Forelimb muscle (tissue), 1 donor: ENCODE results near the gene DLGAP1. TPM values are rescaled to one million over a fixed set of nuclear protein-coding genes. Genes with fewer than 3 reads are reported as not detected.

Source experiments
- DNase-seq: peaks from one replicate; pipeline ENCODE4 v3.0.0-alpha.2; 2013; ENCODE audit warnings: low read depth
- polyA plus RNA-seq: library from polyadenylated mRNA; unstranded; fragments of 120-200 nt; gene quantifications from one replicate; pipeline ENCODE4 v1.2.1, GENCODE V29; 2013; ENCODE audit not compliant: insufficient read length

Gene DLGAP1
- polyA plus RNA-seq, 1 donor, result 1.9 TPM

DNA sequence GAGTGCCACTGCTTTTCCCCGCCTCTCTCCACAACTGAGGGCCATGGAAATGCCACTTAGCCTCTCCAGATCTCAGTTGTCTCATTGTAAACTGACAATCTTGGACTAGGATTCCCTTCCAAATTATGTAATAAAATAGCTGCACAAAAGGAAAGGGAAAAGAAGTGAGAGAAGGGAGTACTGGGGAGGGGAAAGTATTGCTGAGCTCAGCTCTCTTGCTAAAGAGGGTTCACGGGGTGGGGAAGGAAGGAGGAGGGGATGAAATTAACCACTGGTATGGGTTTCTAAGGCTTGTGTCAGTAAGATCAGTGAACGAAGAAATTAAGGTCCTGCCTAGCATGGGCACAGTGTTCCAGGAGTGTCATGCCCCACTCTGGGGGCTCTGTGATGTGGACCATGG lies 587.9 kb downstream of the DLGAP1 start:
- no peak for DNase-seq

DNA sequence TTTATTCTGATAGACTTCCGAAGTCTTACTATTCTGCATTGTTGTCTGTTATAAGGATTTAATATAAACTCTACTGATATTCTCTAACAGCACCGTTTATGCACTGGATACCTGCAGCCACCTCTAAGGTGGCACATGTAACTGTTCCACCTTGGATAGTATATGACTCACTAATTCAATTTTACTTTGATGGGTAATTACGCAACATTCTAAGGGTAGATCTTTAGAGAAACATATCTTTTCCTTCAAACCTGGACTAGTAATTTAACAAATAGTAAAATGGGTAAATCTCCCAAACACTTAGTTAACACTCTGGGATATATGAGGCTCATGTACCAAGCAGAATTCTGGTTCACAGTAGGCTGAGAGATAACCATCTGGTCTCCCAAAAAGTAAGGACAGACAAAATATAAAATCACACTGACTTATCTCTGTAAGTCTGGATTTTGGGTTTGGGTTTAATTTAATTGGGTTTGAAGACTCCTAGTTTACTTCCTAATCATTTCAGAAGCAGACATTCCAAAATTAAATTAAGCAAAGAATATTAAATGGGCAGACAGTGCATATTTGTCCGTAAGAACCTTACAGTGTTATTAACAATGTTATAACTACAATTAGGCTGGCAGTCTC lies 590.3 kb downstream of the DLGAP1 start:
- DNase-seq, result no peak

DNA sequence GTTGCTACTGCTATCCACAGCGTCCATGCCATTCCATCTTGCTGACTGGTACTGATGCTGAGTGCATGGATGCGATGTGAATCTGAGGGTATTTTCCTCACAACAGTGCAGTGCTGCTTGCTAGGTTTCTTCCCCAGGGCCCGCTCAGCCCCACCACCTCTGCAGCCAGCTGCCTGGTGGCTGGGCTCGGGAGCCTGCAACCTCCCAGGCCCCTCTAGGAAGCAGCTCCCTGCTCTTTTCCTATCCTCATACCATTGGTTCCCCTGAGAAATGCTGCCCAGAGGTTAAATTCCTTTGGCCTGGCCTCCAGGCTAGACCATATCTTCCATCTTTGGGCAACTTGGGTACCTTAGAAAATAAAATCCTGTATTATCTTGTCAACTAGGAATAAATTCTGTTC lies 591.5 kb downstream of the DLGAP1 start:
- no peak for DNase-seq

DNA sequence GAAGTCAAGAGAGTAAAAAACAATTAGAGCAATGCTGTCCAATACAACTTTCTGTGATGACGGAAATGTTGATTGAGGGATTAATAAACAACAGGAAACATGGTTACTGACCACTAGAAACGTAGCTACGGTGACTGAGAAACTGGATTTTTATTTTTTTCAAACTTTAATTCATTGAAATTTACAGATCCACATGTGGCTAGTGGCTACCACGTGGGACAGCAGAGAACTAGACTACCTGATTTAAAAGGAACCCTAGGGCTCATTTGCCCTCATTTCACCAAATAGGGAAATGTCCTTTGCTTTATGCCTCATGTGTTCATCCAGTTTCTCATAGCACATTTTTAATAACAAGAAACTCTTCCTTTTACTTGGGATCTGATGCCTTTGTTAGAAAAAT lies 592.1 kb downstream of the DLGAP1 start:
- DNase-seq, result no peak

DNA sequence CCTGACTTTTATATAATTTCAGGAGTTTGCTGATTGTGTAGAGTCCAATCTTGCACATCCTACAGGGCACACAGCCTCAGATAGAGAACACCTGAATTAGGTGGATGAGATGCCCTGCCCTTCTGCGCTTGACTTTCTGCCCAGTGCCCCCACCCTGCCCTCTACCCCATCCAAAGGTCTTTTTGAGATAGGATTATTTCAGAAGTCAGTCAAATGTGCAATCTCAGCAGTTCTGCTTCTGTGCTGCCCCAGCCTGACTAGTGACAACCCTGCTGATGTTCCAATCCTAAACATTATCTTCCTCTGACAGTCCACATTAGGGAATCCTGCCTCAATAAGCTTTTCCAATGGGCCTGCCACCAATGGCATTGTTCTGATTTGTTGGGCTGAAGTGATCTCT lies 593.6 kb downstream of the DLGAP1 start:
- DNase-seq, result no peak

DNA sequence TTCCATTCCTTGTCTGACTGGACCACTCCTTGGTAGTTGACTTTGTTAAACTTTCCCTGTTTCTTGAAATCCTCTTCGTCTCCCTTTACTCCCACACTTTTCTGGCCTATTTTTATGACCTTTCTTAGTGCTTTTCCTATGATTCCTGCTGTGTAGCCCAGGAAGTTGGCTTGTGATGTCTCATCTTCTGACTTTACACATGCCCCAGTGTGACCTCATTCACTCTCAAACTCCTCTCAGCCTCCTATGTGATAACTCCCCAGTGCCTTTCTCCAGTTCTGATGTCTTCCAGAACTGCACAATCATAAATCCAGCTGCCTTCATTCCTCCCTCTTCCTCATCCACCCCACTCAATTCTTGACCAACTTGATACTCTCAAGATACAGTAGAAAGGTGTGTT lies 597.6 kb downstream of the DLGAP1 start:
- DNase-seq, result no peak

DNA sequence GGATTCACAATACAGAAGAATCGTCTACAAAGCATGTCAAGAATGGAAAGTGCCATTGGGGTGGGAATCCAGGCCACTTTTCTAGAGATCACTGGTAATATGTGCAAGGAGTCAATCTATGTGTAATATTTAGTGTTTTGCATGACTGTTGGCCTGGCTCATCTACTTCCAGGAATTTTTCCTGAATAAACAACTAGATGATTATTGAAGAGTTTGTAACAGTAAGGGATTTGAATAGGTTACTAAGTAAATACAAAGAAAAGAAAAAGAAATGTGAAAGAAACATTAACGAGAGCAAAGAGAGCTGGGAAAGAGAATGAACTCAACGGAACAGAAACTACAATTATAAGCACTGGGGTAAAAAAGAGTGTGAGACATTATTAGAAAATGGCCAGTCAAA lies 599.1 kb downstream of the DLGAP1 start:
- DNase-seq, result no peak

DNA sequence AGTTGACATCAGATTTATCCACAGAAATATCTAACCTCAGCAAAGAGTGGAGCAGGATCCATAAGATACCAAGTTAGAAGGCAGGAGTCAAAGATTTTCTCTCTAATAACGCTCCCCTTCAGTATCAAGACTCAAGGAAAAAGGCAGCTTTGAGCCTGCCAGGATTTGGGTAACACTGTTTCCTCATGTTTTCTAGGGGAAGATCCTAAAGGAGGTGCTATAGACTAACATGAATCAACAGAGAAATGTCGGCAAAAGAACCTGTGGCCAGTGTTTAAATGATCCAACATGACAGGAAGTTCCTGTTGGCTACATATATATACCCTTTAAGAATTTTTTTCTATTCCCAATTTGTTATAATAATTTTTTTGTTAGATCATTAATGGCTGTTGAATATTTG lies 602.8 kb downstream of the DLGAP1 start:
- no peak for DNase-seq

DNA sequence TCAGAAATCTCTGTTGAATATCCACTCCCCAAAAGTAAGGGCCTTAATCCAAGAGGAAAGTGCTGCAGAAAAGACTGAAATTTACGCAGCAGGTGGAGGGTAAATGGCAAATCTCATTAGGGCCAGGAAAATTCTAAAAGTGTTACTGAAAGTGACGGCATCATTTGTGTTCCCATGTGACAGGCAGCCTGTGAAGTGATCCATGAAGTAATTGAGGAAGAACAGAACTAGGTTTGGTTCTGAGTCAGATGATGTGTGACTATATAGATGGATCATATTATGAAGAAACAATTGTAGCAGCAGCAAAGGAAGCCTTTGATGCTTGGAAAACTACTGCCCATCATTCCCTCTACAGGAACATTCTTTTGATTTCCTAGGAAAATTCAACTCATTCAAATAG lies 603.9 kb downstream of the DLGAP1 start:
- no peak for DNase-seq

DNA sequence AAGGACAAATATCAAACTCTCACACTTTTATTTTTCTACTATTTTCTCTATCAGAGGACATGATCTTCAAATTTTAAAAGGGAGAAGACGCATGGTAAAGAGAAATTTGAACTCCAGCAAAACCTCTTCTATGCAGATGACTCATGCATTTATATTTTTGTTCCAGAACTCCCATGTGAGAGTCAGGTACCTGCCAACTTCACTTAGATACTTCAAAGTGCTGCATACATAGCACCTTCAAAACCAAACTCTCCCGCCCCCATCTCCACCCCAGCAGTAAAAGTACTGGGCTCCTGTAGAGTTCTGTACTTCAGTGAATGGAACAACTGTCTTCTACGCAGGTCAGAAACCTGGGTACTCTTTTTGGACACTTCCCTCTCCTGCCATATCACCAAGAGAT lies 606.8 kb downstream of the DLGAP1 start:
- DNase-seq, result no peak

DNA sequence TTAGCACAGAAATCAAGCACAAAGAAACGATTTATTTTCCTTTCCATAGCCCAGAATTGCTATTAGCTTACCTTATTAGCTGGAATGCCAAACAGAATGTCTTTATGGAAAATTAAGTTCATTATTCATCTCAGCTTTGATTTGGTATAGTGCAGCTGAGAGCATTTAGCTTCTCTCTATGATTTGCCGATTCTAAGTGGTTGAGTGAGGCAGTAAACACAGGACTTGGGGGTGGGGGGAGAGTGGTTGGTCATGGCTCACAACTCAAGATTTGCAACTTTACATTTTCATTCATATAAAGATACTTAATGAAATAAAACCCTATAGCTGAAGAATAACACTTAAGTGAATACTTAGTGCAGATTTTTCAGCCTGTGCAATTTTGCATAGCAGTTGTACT lies 609.9 kb downstream of the DLGAP1 start:
- DNase-seq, result no peak

DNA sequence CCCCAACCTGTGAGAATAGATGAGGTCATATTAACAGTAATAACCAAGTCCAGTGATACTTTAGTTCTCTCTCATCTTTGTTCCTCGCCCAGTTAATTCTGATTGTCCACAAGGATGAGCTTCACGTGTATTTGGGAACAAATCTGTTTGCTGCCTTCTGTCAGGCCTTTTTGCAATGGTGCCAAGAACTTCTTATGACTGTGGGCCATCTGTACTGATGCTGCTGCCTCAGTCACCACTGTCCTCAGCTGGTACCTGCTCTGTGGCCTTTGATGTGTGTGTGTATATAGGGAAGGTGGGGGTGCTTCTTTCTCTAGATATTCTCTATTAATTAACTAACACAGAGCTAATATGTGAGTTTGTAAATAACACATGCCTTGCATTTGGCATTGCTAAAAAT lies 612.3 kb downstream of the DLGAP1 start:
- DNase-seq, result no peak

DNA sequence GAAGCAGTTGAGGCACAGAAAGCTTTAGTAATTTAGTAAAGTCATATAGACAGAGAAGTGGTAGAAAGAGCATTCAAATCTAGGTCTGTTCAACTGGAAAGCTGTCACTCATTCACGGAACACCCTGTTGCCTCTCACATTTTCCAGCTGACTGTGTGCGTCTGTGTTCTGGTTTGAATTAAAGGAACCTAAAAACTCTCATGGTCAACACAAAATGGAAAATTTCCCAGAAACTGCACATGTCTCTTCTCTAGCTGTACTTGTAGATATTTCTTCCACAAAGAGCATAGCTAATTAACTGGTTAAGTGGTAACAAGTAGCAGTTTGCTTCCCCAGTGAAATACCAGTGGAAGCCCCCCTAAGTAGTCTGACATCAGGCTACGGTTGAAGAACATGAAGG lies 614.3 kb downstream of the DLGAP1 start:
- DNase-seq, result no peak

DNA sequence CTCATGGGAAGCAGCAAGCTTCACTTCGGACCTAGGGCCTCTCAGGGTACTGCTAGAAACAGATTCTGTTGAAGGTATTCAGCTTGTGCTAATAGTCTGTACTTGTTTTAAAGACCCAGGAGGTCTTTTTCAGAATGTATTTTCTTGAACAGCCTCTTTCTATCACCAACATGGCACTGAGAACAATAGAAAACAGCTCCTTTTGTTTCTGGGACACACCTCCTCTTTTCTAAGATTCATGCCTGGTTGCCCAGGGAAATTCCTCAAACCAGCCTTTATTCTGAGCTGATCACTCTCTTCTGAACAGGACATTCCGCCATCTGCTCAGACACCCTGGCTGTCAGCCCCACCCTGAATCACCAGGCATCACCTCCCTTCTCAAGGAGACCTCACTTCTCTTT lies 615.5 kb downstream of the DLGAP1 start:
- no peak for DNase-seq

DNA sequence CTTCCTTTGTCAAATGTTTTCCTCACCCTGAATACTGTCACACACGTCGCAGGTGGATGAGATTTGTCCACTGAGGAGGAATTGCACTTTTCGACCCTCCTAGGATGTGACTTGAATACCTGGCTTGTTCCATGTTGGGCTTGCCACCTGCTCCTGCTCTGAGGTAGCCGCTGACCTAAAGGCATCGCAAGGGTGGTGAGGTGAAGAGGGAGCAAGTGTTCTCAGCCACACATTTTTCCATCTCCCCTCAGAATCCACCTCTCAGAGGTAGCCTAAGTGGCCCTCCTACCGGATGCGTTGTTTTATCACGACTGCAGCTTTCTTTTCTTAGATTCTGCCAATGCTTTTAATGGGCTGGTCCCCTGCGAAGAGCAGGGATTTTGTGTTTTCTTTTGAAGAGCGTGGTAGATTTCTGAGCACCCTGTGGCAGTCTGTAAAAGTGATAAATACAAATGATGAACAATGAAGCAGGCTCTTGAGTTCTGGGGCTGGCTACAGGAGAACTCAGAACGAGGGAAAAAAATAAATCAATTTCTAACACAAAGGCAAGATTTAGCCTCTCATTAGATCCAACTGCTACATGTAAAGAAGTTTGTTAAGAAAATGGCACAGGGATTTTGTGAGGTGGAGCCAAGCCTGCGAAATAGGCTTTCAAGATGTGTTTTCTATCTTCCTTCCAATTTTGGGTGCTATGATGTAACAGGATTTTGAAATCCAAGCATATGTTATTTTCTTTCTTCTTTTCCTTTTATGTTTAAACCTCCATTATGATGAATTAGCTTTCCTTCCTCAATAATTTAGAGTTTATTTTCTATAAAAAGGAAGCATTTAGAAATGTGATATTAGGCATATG lies 618.4 kb downstream of the DLGAP1 start:
- DNase-seq, result no peak

DNA sequence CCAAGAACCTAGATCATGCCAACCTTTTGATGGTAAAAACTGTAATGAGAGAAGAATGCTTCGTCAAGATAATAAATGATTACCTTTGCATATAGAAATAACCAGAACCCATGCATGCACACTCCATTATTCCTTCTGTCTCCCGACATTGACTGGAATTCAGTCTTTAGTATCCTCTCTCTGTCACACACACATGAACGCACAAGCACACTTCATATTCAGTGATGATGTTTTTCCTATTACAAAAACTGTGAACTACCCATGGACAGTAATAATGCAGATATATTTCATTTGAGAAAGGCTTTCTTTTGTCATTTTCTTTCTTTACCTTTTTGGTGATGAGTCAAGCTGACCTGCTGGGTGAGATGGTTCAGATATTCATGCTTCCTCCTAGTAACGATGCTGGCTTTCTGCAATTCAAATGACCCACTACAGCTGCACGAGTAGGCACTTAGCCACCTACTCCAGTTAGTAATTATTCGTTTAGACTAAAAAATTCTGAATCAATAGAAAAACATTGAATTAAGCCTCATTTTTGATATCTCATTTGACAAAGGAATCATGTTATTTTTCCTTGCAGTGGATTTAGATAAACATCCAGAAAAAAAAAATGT lies 623.0 kb downstream of the DLGAP1 start:
- DNase-seq, result no peak

DNA sequence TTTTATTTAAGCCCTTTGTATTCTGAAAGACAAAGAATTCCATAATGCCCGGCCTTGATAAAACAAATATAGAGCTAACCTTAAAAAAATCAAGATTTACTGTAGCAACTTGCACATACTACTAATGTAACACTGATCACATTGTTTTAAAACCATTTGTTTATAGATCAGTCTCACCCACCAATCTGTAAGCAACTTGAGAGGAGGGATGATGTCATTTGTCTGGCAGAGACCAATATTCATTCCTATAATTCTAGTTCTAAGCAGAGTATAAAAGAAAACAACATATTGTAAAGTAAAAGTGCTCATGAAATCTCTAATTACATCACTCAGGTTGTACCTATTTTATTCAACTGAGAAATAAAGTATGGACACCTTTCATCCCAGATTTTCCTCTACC lies 624.5 kb downstream of the DLGAP1 start:
- no peak for DNase-seq

DNA sequence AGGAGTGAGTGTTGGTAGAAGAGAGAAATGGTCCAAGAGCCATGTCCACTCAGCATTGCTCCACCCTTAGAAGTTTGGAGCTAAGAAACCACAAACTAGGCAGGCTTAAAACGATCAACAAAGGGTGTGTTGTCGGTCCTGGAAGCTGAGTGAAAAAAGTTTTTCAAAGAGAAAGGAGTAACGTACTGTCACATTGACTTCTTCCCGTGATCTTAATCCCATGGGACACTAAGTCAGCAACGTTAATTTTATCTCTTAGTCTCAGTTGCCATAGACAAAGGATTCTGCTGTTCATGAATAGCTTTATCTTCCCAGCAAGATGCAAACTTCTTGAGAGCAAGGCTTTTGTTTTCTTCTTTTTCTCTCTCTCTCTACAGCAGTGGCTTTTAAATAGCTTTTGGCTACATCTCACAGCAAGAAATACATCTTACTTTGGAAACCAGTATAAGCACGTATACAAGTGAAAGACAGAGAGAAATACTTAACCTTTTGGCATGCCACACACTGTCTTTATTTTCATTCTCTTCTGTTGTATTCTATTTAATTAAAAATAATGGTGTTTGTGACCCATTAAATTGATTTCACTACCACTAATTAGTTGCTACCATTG lies 627.8 kb downstream of the DLGAP1 start:
- DNase-seq, result no peak

DNA sequence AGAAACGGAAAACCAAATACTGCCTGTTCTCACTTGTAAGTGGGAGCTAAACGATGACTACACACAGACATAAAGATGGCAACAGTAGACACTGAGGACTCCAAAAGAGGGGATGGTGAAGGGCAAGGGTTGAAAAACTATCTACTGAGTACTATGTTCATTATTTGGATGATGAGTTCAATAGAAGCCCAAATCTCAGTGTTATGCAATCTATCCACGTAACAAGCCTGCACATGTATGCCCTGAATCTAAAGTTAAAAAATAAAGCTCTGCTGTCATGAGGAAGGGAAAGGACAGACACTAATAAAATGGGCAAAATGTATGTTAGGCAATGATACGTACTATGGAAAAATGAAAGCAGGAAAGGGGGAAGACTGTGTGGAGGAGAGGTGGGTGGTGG lies 629.1 kb downstream of the DLGAP1 start:
- no peak for DNase-seq

DNA sequence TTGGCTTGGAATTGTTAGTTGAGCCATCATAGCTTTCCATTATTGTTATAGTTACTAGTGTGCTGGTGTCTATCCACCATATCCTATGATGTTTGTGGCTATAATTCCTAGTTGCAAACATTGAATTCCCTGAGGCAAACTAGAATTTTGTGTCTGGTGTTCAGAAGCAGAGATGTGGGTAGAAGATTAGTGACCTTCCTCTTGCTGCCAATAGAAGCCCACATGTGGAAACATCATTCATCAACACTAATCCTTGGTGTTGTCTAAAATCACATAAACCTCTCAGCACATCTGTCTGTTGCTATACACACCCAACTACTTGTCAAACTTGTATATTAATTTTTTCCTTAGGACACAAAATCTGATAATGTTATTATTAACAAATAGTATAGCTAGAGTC lies 631.0 kb downstream of the DLGAP1 start:
- DNase-seq, result no peak

DNA sequence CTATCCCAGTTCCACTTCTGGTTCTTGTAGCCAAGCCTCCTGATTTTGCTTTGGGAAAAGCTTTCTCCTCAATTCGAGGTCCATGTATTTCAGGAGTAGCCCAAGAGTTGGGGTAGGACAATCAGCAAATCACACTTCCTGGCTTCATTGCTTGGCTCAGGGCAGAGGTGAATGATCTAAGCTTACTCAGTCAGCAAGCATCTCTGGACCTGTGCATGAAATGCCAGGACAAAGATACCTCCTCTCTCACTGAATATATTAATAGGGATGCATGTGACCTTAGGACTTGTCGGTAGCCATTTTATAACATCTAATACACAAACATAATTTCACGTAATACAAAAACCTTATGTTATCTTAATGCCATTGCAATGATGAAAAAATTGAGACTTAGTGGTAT lies 632.0 kb downstream of the DLGAP1 start:
- DNase-seq, result no peak

DNA sequence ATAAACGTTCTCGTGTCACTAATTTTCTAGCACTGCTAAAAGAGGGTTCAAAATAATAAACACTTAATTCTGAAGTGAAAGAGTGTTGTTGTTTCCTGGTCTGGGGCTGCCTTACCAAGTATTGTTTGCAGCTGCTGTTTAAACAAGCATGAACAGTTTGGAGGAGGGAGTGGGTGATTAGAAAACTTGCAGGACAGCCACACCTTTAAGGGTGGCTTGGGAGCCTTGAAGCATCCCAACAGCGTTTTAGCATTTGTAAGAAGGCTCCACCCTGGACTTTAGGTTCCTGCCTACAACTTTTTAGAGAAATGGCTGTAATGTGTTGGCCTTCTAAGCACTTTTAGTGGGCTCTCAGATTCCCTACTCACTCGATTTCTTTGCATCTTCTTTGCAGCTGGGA lies 633.6 kb downstream of the DLGAP1 start:
- no peak for DNase-seq

DNA sequence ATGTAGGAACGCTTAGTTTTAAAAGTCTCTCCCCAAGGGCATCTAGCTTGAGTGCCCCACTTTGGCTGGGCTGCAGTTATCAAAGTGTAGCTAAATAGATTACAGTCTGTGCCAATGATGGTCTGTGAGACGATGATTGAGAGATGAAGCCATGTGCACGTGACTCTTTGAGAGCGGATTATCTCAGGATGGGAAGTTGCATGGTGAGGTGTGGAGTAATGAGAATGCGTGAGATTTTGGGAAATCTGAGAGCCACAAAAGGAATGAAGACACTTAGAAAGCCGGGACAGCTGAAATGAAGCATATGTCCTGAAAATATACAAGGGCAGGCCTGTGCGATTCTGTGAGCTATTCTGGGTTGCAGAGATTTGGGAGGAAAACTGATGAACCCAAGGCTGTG lies 635.1 kb downstream of the DLGAP1 start:
- no peak for DNase-seq
